Endothelial cell (in vitro differentiated cells): ENCODE measurements around the gene PRM2. TPM values are rescaled to one million over a fixed set of nuclear protein-coding genes. Genes with fewer than 3 reads are reported as not detected.

ENCODE experiments used
- DNase-seq: peaks from one replicate; pipeline ENCODE4 v3.0.0; 2021; ENCODE audit warnings: low spot score
- H3K27ac Mint-ChIP-seq: one replicate; pipeline ENCODE4 v1.8.0; 2021; ENCODE audit warnings: mixed read lengths, inconsistent platforms; ENCODE audit not compliant: unreplicated experiment
- H3K27me3 Mint-ChIP-seq: one replicate; pipeline ENCODE4 v1.8.0; 2021; ENCODE audit warnings: mild to moderate bottlenecking, moderate library complexity, mixed read lengths, inconsistent platforms; ENCODE audit not compliant: unreplicated experiment
- H3K36me3 Mint-ChIP-seq: one replicate; pipeline ENCODE4 v1.8.0; 2021; ENCODE audit warnings: mild to moderate bottlenecking, low read depth, mixed read lengths, inconsistent platforms; ENCODE audit not compliant: unreplicated experiment
- H3K4me1 Mint-ChIP-seq: one replicate; pipeline ENCODE4 v1.8.0; 2021; ENCODE audit warnings: mild to moderate bottlenecking, mixed read lengths, inconsistent platforms; ENCODE audit not compliant: unreplicated experiment
- H3K4me3 Mint-ChIP-seq: one replicate; pipeline ENCODE4 v1.8.0; 2021; ENCODE audit warnings: mild to moderate bottlenecking, mixed read lengths, inconsistent platforms; ENCODE audit not compliant: unreplicated experiment
- H3K9me3 Mint-ChIP-seq: one replicate; pipeline ENCODE4 v1.8.0; 2021; ENCODE audit warnings: mixed read lengths, inconsistent platforms; ENCODE audit not compliant: unreplicated experiment
- CTCF ChIP-seq: fragments of 200-600 bp; sonication (generic); IDR thresholded peaks from one replicate; pipeline ENCODE4 v1.5.0; 2021; ENCODE audit warnings: antibody characterized with exemption; ENCODE audit not compliant: unreplicated experiment
- total RNA-seq: library from RNA; stranded (reverse); fragmentation: NEBNext Ultra II Directional; extraction: Animal tissue kit (Norgen Biotek cat#: 25700); gene quantifications from one replicate; pipeline ENCODE4 v1.2.1, GENCODE V29; 2021; ENCODE audit not compliant: unreplicated experiment

Gene PRM2
- total RNA-seq, 1 donor from 2014 or later = not detected

- Mint-ChIP-seq H3K4me3 (no peak overlapping the region), H3K36me3 (no peaks in the 10 kb centered on the region), H3K4me1 (no peaks in the 10 kb centered on the region), H3K27ac (no peak overlapping the region), H3K9me3 (no peaks in the 10 kb centered on the region), H3K27me3 (peaks cover 3% of the 10 kb centered on the region)
- DNase-seq = no peak
- no peak for TF ChIP-seq CTCF
These were observed 2.7 kb upstream of the PRM2 start for GRCh38 chr16:11278681-11279628.

DNA sequence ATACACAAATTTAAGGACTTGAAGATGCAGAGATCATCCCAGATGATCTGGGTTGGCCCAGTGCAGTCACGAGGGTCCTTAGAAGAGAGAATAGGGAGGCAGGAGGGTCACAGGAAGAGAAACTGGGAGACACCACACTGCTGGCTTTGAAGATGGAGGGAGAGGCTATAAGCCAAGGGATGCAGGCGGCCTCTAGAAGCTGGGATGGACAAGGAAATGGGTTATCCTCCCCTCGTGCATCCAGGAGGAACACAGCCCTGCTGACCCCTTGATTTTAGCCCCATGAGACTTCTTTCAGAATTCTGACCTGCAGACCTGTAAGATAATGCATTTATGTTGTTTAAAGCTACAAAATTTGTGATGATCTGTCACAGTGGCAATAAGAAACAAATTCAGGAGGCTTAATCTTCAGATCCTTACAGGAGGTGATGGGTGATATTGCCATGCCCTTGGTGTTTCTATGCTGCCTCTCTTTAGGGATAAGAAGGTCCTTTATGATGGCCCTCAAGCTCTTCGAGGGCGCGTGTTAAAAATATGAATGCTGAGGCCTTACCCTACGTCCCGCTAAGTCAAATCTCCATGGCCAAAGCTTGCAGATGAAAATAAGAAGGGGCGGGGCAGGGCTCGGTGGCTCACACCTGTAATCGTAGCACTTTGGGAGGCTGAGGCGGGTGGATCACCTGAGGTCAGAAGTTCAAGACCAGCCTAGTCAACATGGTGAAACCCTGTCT, 1.5 kb upstream of the PRM2 start:
- no peak overlapping the region for H3K4me3 Mint-ChIP-seq
- no peak for DNase-seq
- no peak overlapping the region for H3K27ac Mint-ChIP-seq
- no peaks in the 10 kb centered on the region for H3K36me3 Mint-ChIP-seq
- H3K4me1 Mint-ChIP-seq = no peaks in the 10 kb centered on the region
- peaks cover 3% of the 10 kb centered on the region for H3K27me3 Mint-ChIP-seq
- TF ChIP-seq CTCF = no peak
- H3K9me3 Mint-ChIP-seq = no peaks in the 10 kb centered on the region

DNA sequence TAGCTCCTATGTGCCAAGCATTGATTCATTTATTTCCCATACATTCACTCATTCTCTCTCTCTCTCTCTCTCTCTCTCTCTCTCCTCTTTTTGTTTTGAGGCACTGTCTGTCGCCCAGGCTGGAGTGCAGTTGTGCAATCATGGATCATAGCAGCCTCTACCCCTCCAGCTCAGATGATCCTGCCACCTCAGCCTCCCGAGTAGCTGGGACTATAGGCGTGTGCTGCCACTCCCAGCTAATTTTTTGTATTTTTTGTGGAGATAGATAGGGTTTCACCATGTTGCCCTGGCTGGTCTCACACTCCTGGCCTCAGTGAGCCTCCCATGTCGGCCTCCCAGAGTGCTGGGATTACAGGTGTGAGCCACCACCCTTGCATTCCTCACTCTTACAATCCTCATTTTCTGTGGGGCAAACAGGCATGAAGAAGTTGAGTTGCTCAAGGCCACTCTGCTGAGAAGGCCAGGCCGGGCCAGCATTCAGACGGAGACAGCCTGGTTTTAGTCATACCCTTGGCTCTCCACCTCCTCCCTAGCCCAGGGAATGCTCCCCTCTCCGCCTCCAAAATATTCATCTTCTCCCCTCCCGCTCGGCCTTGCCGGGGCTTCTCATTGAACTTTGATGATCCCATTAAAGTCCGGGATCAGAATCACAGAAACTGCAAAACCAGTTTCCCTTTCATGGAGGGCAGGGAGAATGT, 765 bp upstream of the PRM2 start:
- Mint-ChIP-seq H3K9me3 (no peaks in the 10 kb centered on the region), H3K27ac (no peak overlapping the region), H3K4me1 (no peaks in the 10 kb centered on the region), H3K4me3 (no peak overlapping the region), H3K36me3 (no peaks in the 10 kb centered on the region), H3K27me3 (peaks cover 4% of the 10 kb centered on the region)
- no peak for DNase-seq
- TF ChIP-seq CTCF = no peak

DNA sequence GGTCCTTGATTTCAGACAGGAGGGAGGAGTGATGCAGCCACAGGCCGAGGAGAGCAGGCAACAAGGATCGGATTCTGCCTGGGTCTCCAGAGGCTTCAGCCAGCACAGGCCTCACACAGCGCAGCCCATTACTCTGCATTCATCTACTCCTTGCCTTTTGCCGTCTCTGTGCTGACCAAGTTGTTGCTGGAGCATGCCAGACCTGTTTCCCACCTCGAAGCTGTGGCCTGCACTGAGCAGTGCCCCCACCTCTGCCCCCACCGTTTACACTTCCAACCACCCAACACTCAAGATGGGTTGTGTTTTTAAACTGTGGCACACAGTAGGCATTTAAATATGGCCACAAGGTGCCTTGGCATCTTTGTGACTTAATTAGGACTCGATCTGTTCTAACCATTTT, 1.3 kb downstream of the PRM2 start:
- Mint-ChIP-seq H3K4me1 (no peaks in the 10 kb centered on the region), H3K4me3 (no peak overlapping the region), H3K36me3 (no peaks in the 10 kb centered on the region), H3K9me3 (no peaks in the 10 kb centered on the region), H3K27me3 (peaks cover 7% of the 10 kb centered on the region), H3K27ac (no peak overlapping the region)
- TF ChIP-seq CTCF = no peak
- DNase-seq = no peak
